ENCODE results near the gene ACR. TPM values are rescaled to one million over a fixed set of nuclear protein-coding genes. Genes with fewer than 3 reads are reported as not detected.

The ACR gene
- total RNA-seq, 1 experiment from 2014 or later = not detected

DNA sequence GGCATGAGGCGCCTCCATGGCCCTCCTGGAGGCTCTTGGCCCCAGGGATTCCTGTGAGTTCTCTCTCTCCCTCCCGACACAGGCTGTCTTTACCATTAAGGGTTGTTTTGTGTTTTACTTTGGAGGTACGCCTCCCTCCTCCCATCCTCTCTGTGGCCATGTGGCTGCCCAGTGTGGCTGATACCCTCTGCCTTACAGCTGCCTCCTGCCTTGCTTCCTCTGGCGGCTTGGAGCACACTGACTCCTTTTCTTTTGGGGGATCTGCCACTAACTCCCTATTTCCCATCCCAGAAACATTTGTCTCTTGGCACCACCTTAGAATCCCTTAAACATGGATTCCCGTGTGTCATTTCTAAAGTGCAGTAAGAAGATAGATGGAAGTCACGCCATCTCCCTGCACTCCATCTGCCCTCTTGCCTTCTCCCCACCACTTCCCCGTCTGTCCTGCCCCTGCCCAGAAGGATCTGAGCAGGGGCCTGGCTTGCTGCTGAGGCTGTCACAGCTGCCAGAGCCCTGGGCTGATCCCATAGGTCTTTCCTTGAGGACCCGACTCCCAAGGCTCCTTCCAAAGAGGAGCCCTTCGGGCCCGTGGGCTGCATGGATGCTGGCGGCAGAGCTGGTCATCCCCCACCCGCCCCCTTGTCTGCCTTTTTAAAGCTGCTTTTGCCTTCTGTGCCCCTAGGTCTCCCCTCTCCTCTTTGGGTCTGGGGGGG is 15.1 kb upstream of the ACR start:
- Histone ChIP-seq H3K4me1 (ENCODE audit: insufficient read depth, low read length, poor library complexity, severe bottlenecking) (no peaks in the 10 kb centered on the region), H3K4me3 (ENCODE audit: low read depth, low read length, poor library complexity, severe bottlenecking) (no peak overlapping the region), H3K9me3 (ENCODE audit: low read depth, low read length, poor library complexity, severe bottlenecking) (no peaks in the 10 kb centered on the region), H3K36me3 (ENCODE audit: insufficient read depth, low read length, poor library complexity, severe bottlenecking) (no peaks in the 10 kb centered on the region), H3K27ac (ENCODE audit: low read depth, low read length, poor library complexity, severe bottlenecking) (no peak overlapping the region), H3K27me3 (replicated peaks; ENCODE audit: insufficient read depth, low read depth, low read length, poor library complexity) (peaks cover 22% of the 10 kb centered on the region)
- CTCF ChIA-PET = no interaction called here
- POLR2A ChIA-PET (ENCODE audit: low non-redundant PET) = no interaction called here
- DNase-seq (ENCODE audit: low spot score) = no peak
- BruUV-seq (replicated peaks) = no TSS peak
- TF ChIP-seq EZH2 (IDR thresholded peaks at IDR 0.05; ENCODE audit: borderline replicate concordance, low read depth, low read length, poor library complexity, severe bottlenecking) = no peak
- TF ChIP-seq, protein P1, sequence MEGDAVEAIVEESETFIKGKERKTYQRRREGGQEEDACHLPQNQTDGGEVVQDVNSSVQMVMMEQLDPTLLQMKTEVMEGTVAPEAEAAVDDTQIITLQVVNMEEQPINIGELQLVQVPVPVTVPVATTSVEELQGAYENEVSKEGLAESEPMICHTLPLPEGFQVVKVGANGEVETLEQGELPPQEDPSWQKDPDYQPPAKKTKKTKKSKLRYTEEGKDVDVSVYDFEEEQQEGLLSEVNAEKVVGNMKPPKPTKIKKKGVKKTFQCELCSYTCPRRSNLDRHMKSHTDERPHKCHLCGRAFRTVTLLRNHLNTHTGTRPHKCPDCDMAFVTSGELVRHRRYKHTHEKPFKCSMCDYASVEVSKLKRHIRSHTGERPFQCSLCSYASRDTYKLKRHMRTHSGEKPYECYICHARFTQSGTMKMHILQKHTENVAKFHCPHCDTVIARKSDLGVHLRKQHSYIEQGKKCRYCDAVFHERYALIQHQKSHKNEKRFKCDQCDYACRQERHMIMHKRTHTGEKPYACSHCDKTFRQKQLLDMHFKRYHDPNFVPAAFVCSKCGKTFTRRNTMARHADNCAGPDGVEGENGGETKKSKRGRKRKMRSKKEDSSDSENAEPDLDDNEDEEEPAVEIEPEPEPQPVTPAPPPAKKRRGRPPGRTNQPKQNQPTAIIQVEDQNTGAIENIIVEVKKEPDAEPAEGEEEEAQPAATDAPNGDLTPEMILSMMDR (conservative IDR thresholded peaks at IDR 0.05; ENCODE audit: low read depth, low read length) = no peak
- intact Hi-C loops (cut with micrococcal nuclease; ENCODE audit: unreplicated experiment) = no loop called here

DNA sequence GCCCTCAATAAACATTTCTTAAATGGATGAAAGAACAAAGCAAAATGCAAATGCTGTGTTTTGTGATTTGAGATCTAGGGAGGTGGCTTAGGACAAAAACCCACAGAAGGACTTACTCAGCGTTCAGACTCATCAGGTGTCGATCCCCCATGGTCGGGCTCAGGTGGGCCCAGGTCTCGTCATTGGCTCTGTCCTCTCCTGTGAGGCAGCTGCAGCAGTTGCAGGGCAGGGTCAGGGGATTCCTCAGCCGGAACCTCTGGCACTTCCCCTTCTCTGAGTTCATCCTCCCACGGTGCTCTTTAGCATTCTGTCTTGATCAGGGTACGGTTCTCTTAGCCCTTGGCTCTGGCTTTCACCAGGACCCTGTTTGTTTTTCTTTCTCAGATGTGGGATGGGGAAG is 14.0 kb upstream of the ACR start:
- ChIA-PET CTCF (no interaction called here), POLR2A (ENCODE audit: low non-redundant PET) (no interaction called here)
- no peaks in the 10 kb centered on the region for H3K4me1 ChIP-seq (ENCODE audit: insufficient read depth, low read length, poor library complexity, severe bottlenecking)
- no peak overlapping the region for H3K4me3 ChIP-seq (ENCODE audit: low read depth, low read length, poor library complexity, severe bottlenecking)
- intact Hi-C loops (cut with micrococcal nuclease; ENCODE audit: unreplicated experiment) = no loop called here
- no peak overlapping the region for H3K27ac ChIP-seq (ENCODE audit: low read depth, low read length, poor library complexity, severe bottlenecking)
- peaks cover 19% of the 10 kb centered on the region for H3K27me3 ChIP-seq (replicated peaks; ENCODE audit: insufficient read depth, low read depth, low read length, poor library complexity)
- no peak for TF ChIP-seq EZH2 (IDR thresholded peaks at IDR 0.05; ENCODE audit: borderline replicate concordance, low read depth, low read length, poor library complexity, severe bottlenecking)
- TF ChIP-seq, protein P1 (conservative IDR thresholded peaks at IDR 0.05; ENCODE audit: low read depth, low read length) = no peak
- no peaks in the 10 kb centered on the region for H3K36me3 ChIP-seq (ENCODE audit: insufficient read depth, low read length, poor library complexity, severe bottlenecking)
- BruUV-seq (replicated peaks) = no TSS peak
- no peaks in the 10 kb centered on the region for H3K9me3 ChIP-seq (ENCODE audit: low read depth, low read length, poor library complexity, severe bottlenecking)
- no peak for DNase-seq (ENCODE audit: low spot score)

DNA sequence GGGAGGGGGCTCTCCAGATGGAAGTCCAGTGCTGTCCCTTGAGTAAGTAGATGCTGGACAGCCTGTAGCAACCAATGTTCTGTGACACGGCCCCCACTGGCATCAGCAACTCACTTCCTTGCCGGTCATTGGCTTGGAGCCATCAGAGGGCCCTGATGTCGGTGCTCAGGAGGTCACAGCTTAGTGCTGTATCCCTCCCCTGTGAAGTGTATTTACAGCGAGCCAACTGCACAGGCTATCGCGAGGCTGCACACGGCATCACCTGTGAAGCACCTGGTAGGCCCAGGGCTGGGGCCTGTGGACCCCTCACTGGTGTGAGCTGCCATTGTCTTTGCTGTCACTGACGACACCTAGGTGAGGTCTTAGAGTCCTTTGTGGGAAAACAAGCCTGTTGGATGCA is 13.4 kb upstream of the ACR start:
- Histone ChIP-seq H3K27me3 (replicated peaks; ENCODE audit: insufficient read depth, low read depth, low read length, poor library complexity) (peaks cover 13% of the 10 kb centered on the region), H3K9me3 (ENCODE audit: low read depth, low read length, poor library complexity, severe bottlenecking) (no peaks in the 10 kb centered on the region), H3K4me1 (ENCODE audit: insufficient read depth, low read length, poor library complexity, severe bottlenecking) (no peaks in the 10 kb centered on the region), H3K4me3 (ENCODE audit: low read depth, low read length, poor library complexity, severe bottlenecking) (no peak overlapping the region), H3K27ac (ENCODE audit: low read depth, low read length, poor library complexity, severe bottlenecking) (no peak overlapping the region), H3K36me3 (ENCODE audit: insufficient read depth, low read length, poor library complexity, severe bottlenecking) (no peaks in the 10 kb centered on the region)
- no peak for TF ChIP-seq EZH2 (IDR thresholded peaks at IDR 0.05; ENCODE audit: borderline replicate concordance, low read depth, low read length, poor library complexity, severe bottlenecking)
- TF ChIP-seq, protein P1 (conservative IDR thresholded peaks at IDR 0.05; ENCODE audit: low read depth, low read length) = no peak
- no peak for DNase-seq (ENCODE audit: low spot score)
- intact Hi-C loops (cut with micrococcal nuclease; ENCODE audit: unreplicated experiment) = no loop called here
- POLR2A ChIA-PET (ENCODE audit: low non-redundant PET) = no interaction called here
- no TSS peak for BruUV-seq (replicated peaks)
- CTCF ChIA-PET = no interaction called here
